ENCODE measurements around the gene TP53BP2. TPM values are rescaled to one million over a fixed set of nuclear protein-coding genes. Genes with fewer than 3 reads are reported as not detected.
A peak's percentile ranks its signal among the peaks of the same experiment; 100 is the strongest.

TP53BP2 gene
- total and polyA plus RNA-seq, 3 experiments from 2014 or later = 16.5 to 59.6 (median 59.5) TPM

DNA sequence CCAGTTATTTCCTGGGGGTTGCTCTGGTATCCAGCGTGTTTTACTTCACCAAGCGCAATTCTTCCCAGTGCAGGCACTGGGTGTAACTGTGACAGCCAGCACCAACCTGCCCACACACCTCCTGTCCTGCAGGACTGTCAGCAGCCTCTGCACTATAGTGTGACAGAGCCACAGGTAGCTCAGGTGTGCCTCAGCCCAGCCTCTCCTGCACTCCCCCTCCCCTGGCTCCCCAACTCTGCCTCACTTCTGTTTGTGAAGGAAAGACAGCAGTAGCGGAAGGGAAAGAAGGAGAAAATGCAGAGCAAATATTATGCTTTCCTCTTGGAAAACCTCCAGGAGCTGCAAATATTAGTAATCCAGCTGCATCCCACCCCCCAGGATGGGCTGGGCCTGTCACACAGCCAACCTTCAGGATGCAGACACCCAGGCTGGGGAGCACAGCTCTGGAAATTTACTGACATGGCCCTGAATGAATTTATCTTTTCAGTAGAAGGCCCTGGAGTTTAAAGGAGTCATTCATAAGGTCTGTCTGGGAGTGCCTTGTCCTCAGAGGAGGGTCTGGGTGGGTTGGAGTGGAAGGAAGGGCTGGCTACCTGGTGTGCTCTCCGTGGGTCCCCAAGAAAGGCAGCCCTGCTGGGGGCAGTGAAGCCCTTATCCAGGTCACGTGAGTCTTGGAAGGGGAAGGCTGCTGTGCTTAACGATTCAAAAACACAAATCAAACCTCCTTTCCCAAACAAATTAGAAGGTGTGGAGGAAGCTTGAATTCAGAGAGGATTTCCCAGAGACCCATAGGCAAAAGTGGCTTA, 112.6 kb downstream of the TP53BP2 start:
- ChIA-PET CTCF (interaction anchor here (1.6 kb wide), 1 partner anchor 16 kb away, joined by 8 read pairs; no protein-coding TSS in a partner anchor), POLR2A (no interaction called here)
- Histone ChIP-seq H3K4me1 (ENCODE audit: insufficient read depth, low read length) (no peaks in the 10 kb centered on the region), H3K27me3 (ENCODE audit: insufficient read depth, low read length, poor library complexity, severe bottlenecking) (no peaks in the 10 kb centered on the region), H3K9me3 (ENCODE audit: low read length) (no peaks in the 10 kb centered on the region), H3K4me3 (ENCODE audit: low read length) (no peak overlapping the region), H3K36me3 (ENCODE audit: insufficient read depth, low read length) (peaks cover 15% of the 10 kb centered on the region), H3K27ac (ENCODE audit: low read depth, low read length) (no peak overlapping the region)
- H3K27me3 Mint-ChIP-seq = no peaks in the 10 kb centered on the region
- DNase-seq = no peak
- peaks cover 49 to 77% (median 66%) of the 10 kb centered on the region in 3 donors for H3K4me1 Mint-ChIP-seq
- peaks cover 0 to 67% (median 5%) of the 10 kb centered on the region in 3 donors for H3K36me3 Mint-ChIP-seq
- no peak overlapping the region for H3K4me3 Mint-ChIP-seq
- no peaks in the 10 kb centered on the region for H3K9me3 Mint-ChIP-seq
- H3K27ac Mint-ChIP-seq = peak overlapping the region; percentile 34 to 87 (median 64)

GRCh38 chr1:223731133-223731770, 114.5 kb downstream of the TP53BP2 start:
- Histone ChIP-seq H3K4me3 (ENCODE audit: low read length) (no peak overlapping the region), H3K36me3 (ENCODE audit: insufficient read depth, low read length) (peaks cover 16% of the 10 kb centered on the region), H3K27ac (ENCODE audit: low read depth, low read length) (no peak overlapping the region), H3K27me3 (ENCODE audit: insufficient read depth, low read length, poor library complexity, severe bottlenecking) (no peaks in the 10 kb centered on the region), H3K4me1 (ENCODE audit: insufficient read depth, low read length) (peaks cover 16% of the 10 kb centered on the region), H3K9me3 (ENCODE audit: low read length) (no peaks in the 10 kb centered on the region)
- no peak for DNase-seq
- H3K4me3 Mint-ChIP-seq = peak overlapping the region in 1 of 7 donors; percentile 44
- ChIA-PET CTCF (interaction anchor here (1.4 to 1.5 kb wide), 2 partner anchors 15 to 18 kb away, joined by 3 to 7 read pairs; no protein-coding TSS in a partner anchor), POLR2A (no interaction called here)
- H3K27me3 Mint-ChIP-seq = no peaks in the 10 kb centered on the region
- no peaks in the 10 kb centered on the region for H3K9me3 Mint-ChIP-seq
- peaks cover 61 to 84% (median 76%) of the 10 kb centered on the region in 3 donors for H3K4me1 Mint-ChIP-seq
- peaks cover 0 to 70% (median 15%) of the 10 kb centered on the region in 3 donors for H3K36me3 Mint-ChIP-seq
- H3K27ac Mint-ChIP-seq = peak overlapping the region in 7 of 8 donors; percentile 69 to 92 (median 84)

DNA sequence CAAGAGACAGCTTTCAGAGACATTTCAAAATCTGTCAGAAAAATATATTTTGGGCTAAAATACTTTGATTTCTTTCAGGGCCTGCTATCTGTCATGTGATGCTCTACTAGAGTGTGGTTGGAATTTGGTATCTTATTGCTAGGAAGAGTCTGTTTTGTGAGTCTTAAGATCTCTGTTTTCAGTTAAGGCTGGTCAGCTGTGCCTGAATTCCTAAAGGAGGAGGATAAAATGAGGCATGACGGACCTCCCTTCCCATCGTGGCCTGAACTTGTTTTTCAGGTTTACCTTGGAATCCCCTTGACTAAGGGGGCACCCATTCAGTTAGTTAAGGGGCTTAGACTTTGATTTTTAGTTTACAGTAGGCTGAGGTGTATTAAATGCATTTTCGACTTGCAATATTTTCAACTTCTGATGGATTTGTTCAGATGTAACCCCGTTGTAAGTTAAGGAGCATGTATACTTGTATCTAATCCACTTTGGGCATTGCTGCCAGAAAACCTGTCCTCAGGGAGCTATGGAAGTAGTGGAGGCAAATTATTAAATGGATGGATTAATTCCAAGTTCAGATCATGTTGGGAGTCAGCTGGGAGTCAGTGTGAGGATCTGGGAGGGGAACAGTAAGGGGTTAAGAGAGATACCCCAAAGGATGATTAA, 115.1 kb downstream of the TP53BP2 start:
- H3K27me3 Mint-ChIP-seq = no peaks in the 10 kb centered on the region
- H3K4me1 Mint-ChIP-seq = peaks cover 65 to 88% (median 79%) of the 10 kb centered on the region in 3 donors
- no peaks in the 10 kb centered on the region for H3K9me3 ChIP-seq (ENCODE audit: low read length)
- no peaks in the 10 kb centered on the region for H3K27me3 ChIP-seq (ENCODE audit: insufficient read depth, low read length, poor library complexity, severe bottlenecking)
- peaks cover 13% of the 10 kb centered on the region for H3K36me3 ChIP-seq (ENCODE audit: insufficient read depth, low read length)
- no peak overlapping the region for H3K27ac ChIP-seq (ENCODE audit: low read depth, low read length)
- peak overlapping the region in 7 of 8 donors; percentile 69 to 92 (median 84) for H3K27ac Mint-ChIP-seq
- ChIA-PET CTCF (interaction anchor here (0.6 to 1.5 kb wide), 4 partner anchors 14 to 704 kb away, joined by 3 to 7 read pairs (median 4); partner anchors contain the start of gene WDR26), POLR2A (interaction anchor here (0.6 to 0.7 kb wide), 2 partner anchors 27 to 105 kb away, joined by 3 to 20 read pairs; no protein-coding TSS in a partner anchor)
- H3K9me3 Mint-ChIP-seq = no peaks in the 10 kb centered on the region
- H3K4me1 ChIP-seq (ENCODE audit: insufficient read depth, low read length) = peaks cover 23% of the 10 kb centered on the region
- DNase-seq = no peak
- H3K36me3 Mint-ChIP-seq = peaks cover 0 to 69% (median 15%) of the 10 kb centered on the region in 3 donors
- H3K4me3 Mint-ChIP-seq = peak overlapping the region in 1 of 7 donors; percentile 22
- H3K4me3 ChIP-seq (ENCODE audit: low read length) = no peak overlapping the region

DNA sequence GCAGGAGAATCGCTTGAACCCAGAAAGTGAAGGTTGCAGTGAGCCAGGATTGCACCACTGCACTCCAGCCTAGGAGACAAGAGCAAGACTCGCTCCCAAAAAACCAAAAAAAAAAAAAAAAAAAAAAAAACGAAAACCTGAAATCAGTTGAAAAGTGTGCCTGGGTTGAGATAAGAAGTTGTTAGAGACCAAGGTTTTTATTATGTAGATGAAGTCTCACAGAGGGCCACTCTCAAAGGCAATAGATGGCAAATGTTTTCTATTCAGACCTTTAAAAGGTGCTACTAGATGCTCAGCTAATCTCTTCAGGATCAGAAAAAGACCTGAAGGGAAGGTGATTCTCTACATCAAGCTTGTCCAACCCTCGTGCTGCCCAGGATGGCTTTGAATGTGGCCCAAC, 115.8 kb downstream of the TP53BP2 start:
- POLR2A ChIA-PET = interaction anchor here (0.6 to 0.7 kb wide), 2 partner anchors 26 to 106 kb away, joined by 3 to 20 read pairs; no protein-coding TSS in a partner anchor
- CTCF ChIA-PET = interaction anchor here (0.6 to 3.1 kb wide), 3 partner anchors 20 to 705 kb away, joined by 3 to 14 read pairs (median 6); partner anchors contain the start of gene WDR26
- no peak for DNase-seq
- Mint-ChIP-seq H3K36me3 (peaks cover 5 to 74% (median 15%) of the 10 kb centered on the region in 3 donors), H3K4me1 (peaks cover 68 to 93% (median 86%) of the 10 kb centered on the region in 3 donors), H3K9me3 (no peaks in the 10 kb centered on the region), H3K27me3 (no peaks in the 10 kb centered on the region), H3K27ac (peak overlapping the region in 7 of 8 donors; percentile 43 to 92 (median 84)), H3K4me3 (peak overlapping the region in 1 of 7 donors; percentile 32)
- H3K27me3 ChIP-seq (ENCODE audit: insufficient read depth, low read length, poor library complexity, severe bottlenecking) = no peaks in the 10 kb centered on the region
- H3K9me3 ChIP-seq (ENCODE audit: low read length) = no peaks in the 10 kb centered on the region
- no peak overlapping the region for H3K4me3 ChIP-seq (ENCODE audit: low read length)
- peaks cover 17% of the 10 kb centered on the region for H3K36me3 ChIP-seq (ENCODE audit: insufficient read depth, low read length)
- H3K4me1 ChIP-seq (ENCODE audit: insufficient read depth, low read length) = peaks cover 29% of the 10 kb centered on the region
- no peak overlapping the region for H3K27ac ChIP-seq (ENCODE audit: low read depth, low read length)

Other genes with a start within 250 kb of the TP53BP2 start
- not detected for gene CAPN8, start 180.2 kb downstream of the TP53BP2 start, total RNA-seq
- gene CAPN8, start 180.2 kb downstream of the TP53BP2 start, polyA plus RNA-seq = not detected
- gene CAPN2, start 133.4 kb downstream of the TP53BP2 start, total RNA-seq = 10 to 100 TPM; 79.8 to 82.9 TPM
- 252 TPM for gene CAPN2, start 133.4 kb downstream of the TP53BP2 start, polyA plus RNA-seq

Data from CD8-positive, alpha-beta memory T cell (primary cell).